Neutrophil (primary cell): ENCODE results near the gene KCNC4.

Experiments
- H3K27ac ChIP-seq: fragments of 200-600 bp; sonication (generic); 2 replicates; pipeline ENCODE4 v1.5.1; 2016; ENCODE audit warnings: mild to moderate bottlenecking, moderate library complexity
- H3K27me3 ChIP-seq: fragments of 200-600 bp; sonication (generic); 2 replicates; pipeline ENCODE4 v1.6.0; 2016; ENCODE audit warnings: mild to moderate bottlenecking
- H3K36me3 ChIP-seq: fragments of 200-600 bp; sonication (generic); 2 replicates; pipeline ENCODE4 v1.5.1; 2017
- H3K4me1 ChIP-seq, 2 experiments: fragments of 200-600 bp in 1 of 2; sonication (generic) in 1 of 2; 1 replicate in 1 of 2; 2 replicates in 1 of 2; pipeline versions ENCODE4 v1.5.1 to v1.6.1; 2013 to 2016; ENCODE audit warnings: low read depth in 1 of 2, low read length in 1 of 2, mild to moderate bottlenecking in 1 of 2, moderate library complexity in 1 of 2; ENCODE audit not compliant: control insufficient read depth in 1 of 2, insufficient read depth in 1 of 2
- H3K4me3 ChIP-seq, 2 experiments: fragments of 200-600 bp in 1 of 2; sonication (generic) in 1 of 2; 1 replicate in 1 of 2; 2 replicates in 1 of 2; pipeline ENCODE4 v1.5.1; 2013 to 2016; ENCODE audit warnings: low read depth in 1 of 2, low read length in 1 of 2, mild to moderate bottlenecking in 1 of 2, moderate library complexity in 1 of 2
- H3K9me3 ChIP-seq: fragments of 200-600 bp; sonication (generic); 2 replicates; pipeline ENCODE4 v1.5.1; 2016
- CTCF ChIP-seq: fragments of 200-600 bp; sonication (generic); IDR thresholded peaks from 2 replicates; pipeline ENCODE4 v1.5.1; 2016; ENCODE audit warnings: antibody characterized with exemption

The KCNC4 gene

GRCh38 chr1:110213143-110213540 lies 3.0 kb downstream of the KCNC4 start:
- peaks cover 46% of the 10 kb centered on the region for H3K27me3 ChIP-seq
- peaks cover 27 to 31% of the 10 kb centered on the region in 2 experiments for H3K4me1 ChIP-seq
- no peak for TF ChIP-seq CTCF
- H3K9me3 ChIP-seq: no peaks in the 10 kb centered on the region
- H3K4me3 ChIP-seq: no peak overlapping the region
- H3K36me3 ChIP-seq: no peaks in the 10 kb centered on the region
- H3K27ac ChIP-seq: no peak overlapping the region

GRCh38 chr1:110214454-110215404 lies 4.6 kb downstream of the KCNC4 start:
- Histone ChIP-seq H3K4me1 (peaks cover 19 to 25% of the 10 kb centered on the region in 2 experiments), H3K36me3 (no peaks in the 10 kb centered on the region), H3K9me3 (no peaks in the 10 kb centered on the region), H3K4me3 (no peak overlapping the region), H3K27ac (no peak overlapping the region), H3K27me3 (peaks cover 46% of the 10 kb centered on the region)
- TF ChIP-seq CTCF: no peak

- H3K9me3 ChIP-seq: no peaks in the 10 kb centered on the region
- no peak overlapping the region for H3K27ac ChIP-seq
- H3K27me3 ChIP-seq: peaks cover 43% of the 10 kb centered on the region
- no peak overlapping the region for H3K4me3 ChIP-seq
- no peaks in the 10 kb centered on the region for H3K36me3 ChIP-seq
- peaks cover 17 to 20% of the 10 kb centered on the region in 2 experiments for H3K4me1 ChIP-seq
- no peak for TF ChIP-seq CTCF
Observed at GRCh38 chr1:110215621-110216515, 5.8 kb downstream of the KCNC4 start.

- Histone ChIP-seq H3K9me3 (no peaks in the 10 kb centered on the region), H3K4me3 (no peak overlapping the region), H3K27me3 (peaks cover 32% of the 10 kb centered on the region), H3K36me3 (no peaks in the 10 kb centered on the region), H3K27ac (no peak overlapping the region), H3K4me1 (peaks cover 6 to 9% of the 10 kb centered on the region in 2 experiments)
- TF ChIP-seq CTCF: no peak
Observed at GRCh38 chr1:110216844-110217444, 6.8 kb downstream of the KCNC4 start.

- Histone ChIP-seq H3K27me3 (peaks cover 20% of the 10 kb centered on the region), H3K27ac (no peak overlapping the region), H3K4me3 (no peak overlapping the region), H3K36me3 (peaks cover 2% of the 10 kb centered on the region), H3K4me1 (peaks cover 0 to 3% of the 10 kb centered on the region in 2 experiments), H3K9me3 (no peaks in the 10 kb centered on the region)
- no peak for TF ChIP-seq CTCF
Observed at GRCh38 chr1:110218137-110218536, 8.0 kb downstream of the KCNC4 start.
